Cerebellar nuclear complex (tissue), 1 donor: ENCODE results near the gene DIDO1.
"Not testable (repeated sequence)": the region's sequence is repeated elsewhere in the genome, so short reads cannot be mapped to it uniquely, and the experiment has no call there.

Experiments used
- DNase-seq, 2 experiments: peaks; one replicate each; lab custom pipeline; 2025; lab: John Stamatoyannopoulos, UW

DIDO1 gene

DNA sequence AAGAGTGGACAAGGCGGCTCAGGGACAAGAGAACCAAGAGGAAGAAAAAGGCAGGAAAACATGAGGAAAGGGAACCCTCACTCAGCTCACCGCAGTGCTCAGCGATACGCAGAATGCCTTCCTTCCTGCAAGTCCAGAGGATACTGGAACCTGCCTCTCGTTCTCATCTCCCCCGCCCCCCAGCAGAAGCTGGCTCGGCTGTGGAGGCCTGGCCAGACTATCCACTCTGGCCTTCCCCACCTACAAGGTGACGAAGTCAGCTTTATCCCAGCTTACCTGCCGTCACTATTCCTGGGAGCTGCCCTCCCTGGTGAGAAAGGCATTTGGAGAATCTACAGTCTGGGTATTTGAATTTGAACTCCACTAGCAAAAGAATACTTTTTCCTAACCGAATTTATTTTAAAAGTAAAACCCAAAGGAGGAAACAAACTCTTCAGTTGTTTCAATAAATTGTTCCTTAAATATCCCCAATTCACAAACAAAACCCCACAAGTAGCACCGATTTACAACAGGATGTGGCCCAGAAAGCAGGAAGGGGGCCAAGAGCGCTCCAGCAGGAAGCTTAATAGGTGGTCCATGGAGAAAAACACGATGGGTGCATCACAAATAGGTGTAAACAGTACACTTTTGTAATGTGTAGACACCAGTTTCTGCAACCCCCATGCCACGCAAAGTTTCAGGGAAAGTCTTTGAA, 2.1 kb upstream of the DIDO1 start:
- DNase-seq: no peak

GRCh38 chr20:62927128-62927705, 912 bp upstream of the DIDO1 start:
- DNase-seq: no peak

DNA sequence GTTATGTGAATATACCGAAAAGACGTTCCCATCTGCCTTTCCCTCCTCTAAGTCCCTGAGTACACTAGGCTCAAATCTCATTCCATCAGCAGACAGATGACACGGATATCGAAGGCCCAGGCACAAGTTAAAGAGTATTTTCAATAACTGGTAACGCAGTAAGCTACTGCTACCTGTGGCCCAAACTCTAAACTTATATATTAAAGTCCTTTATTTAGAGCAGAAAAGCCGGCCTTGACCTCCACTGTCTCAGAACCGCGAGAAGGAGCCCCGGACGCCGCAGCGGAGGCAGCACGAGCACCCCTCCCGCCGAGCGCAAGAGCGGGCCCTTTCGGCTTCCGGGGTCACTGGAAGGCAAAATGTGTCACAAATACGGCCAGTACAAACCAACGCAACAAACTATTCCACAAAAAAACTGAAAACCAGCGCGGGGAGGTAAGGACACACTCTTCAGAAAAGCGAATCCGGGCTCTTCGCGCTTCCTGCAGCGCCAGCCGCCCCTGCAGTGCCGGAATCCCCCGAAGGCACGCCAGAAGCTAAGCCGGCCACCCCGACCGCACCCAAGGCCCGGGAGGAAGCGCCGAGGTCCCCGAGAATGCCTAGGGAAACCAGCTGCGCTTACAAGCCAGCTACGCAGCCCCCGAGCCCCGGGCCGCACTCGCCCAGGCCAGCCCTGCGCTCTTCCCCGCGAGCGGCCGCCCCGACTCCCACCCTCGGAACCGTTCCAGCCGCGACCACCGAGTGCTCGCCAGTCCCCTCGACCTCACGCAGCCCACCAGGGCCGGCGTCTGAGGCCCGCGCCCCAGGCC, 681 bp downstream of the DIDO1 start:
- no peak for DNase-seq

- no peak for DNase-seq
Measured at GRCh38 chr20:62925076-62925419, 1.3 kb downstream of the DIDO1 start.

DNA sequence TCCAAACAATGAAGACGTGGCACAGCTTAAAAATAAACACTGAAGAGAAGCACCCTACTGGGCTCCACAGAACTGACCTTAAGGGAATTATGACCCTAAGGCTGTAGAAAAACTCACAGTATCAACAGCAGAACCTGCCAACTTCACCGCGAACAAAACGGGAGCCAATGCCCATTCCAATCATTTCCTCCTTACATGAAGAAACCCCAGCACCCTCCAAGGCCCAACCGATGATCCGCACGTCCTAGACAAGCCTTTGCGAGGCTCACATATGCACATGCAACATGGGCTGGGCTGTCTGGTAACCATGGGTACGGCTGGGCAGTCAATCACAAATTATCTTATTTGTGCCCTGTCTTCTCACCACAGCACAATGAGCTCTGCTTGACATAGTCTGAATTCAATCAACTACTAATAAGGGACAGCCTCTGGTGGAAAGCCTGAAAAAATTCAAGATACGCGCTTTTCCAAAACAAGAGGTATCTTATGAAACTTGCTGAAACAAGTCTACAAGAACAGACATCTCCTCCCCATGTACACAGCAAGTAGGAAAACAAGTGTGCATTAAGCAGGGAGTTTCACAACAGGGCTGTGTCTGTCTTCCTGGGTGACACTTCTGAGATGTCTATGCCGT, 1.7 kb downstream of the DIDO1 start:
- DNase-seq: no peak

DNA sequence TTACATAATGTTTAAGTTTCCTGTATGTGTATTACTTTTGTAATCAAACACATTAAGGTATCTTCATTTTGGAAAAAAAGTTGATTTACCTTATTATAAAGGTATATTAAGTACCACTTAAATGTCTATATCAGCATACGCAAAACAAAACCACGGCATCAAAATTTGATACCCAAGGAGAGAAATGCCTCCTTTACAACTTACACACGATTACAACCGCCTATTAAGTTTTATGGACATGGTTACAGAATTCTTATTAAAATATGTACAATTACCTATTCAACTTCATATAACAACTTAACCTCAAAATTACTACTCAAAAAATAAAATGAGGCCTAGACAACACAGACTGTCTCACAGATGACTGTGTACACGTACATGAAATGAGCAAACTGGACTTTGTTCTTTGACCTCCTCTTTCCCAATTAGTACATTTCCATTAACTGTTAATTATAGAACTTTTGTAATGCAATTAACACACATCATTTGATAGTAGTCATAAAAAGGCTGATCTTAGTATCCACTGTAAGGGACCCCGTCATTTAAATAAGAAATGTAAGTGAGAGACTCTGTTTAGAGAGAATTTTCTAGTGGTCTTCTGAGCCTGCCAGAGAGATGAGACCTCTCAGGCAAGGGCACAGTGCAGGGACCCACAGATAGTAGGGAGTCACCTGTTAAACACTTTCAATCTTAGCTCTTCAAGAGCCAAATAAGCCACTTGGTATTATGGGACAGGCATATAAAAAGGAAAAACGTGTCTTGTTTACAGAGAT, 2.5 kb downstream of the DIDO1 start:
- DNase-seq: no peak

GRCh38 chr20:62923059-62923668, 3.1 kb downstream of the DIDO1 start:
- not testable (repeated sequence) for DNase-seq

DNA sequence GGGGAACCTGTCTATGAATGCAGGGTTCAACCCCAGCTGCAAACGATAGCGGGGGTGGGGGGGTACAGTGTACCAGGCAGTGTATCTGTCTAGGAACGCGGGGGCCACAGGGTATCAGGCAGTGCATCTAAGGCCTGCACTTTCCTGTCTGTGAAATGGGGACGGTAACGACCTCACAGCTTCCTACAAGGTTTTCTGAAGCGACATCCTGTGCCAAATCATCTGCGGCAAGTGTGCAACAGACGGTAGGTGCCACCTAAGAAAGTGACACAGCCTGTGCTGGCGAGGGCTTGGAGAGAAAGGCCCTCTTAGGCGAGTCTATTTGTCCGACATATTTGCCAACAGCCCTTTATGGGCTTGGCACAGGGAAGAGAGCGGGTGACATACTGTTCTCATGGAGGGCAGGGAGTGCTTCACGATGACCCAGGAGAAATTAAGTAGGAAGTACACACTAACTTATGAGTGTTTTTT, 3.8 kb downstream of the DIDO1 start:
- DNase-seq: no peak

DNA sequence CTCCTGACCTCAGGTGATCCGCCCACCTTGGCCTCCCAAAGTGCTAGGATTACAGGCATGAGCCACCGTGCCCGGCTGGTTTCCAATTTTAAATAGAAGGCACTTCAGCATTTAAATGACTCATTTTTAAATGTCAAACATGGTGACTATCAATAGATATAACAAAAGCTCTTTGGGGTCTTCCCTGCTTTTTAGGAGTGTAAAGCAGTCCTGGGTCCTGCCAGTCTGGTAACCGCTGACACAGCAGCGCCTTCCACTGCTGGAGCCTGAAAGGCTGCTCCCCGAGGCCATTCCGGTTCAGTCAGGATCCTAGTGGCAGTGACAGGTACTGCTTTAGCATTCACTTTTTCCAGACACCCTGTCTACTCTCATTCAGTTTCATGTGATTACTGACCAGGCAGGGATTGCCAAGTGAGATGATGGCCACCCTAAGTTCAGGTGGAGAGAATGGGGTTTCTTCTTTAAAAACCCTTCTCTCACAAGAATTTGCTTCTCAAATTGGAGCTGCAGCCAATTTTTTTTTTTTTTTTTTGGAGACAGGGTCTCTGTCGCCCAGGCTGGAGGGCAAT, 5.1 kb downstream of the DIDO1 start:
- no peak for DNase-seq

- no peak for DNase-seq
Measured at GRCh38 chr20:62920039-62920645, 6.2 kb downstream of the DIDO1 start.

GRCh38 chr20:62918831-62919230, 7.5 kb downstream of the DIDO1 start:
- no peak for DNase-seq

DNA sequence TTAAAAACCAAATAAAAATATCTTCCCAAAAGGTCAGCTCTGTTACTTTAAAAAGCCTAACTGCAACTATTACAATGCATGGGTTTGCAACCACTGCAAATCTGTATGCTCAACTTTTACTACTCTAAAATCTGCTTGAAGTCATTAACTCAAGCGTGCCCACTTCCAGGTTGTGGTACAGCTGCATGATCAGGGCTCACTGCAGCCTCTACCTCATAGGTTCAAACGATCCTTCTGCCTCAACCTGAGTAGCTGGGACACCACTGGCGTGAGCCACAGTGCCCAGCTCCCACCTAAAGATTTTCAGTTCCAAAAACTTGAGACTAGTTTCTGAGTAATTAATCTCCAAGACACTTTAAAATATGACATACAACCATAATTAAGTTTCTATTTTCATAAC, 8.2 kb downstream of the DIDO1 start:
- DNase-seq: no peak

DNA sequence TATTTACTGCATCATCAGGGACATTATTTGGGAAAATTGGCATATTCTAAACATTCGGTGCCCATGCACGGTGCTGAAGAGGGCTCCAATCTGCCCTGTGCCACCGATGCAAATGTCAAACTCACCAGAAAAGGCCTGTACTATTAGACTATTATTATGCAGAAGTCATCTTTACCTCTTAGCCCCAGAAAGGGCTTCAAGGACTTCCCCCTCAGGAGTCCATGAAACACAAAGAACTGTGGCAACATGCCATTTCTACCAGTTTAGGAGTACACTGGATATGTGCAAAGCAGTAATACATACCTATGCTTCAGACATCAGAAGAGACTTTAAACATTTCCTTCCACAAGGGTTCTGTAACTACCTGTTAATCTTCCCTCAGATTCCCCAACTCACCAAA, 8.6 kb downstream of the DIDO1 start:
- no peak for DNase-seq

- no peak for DNase-seq
Measured at GRCh38 chr20:62916703-62917476, 9.4 kb downstream of the DIDO1 start.

DNA sequence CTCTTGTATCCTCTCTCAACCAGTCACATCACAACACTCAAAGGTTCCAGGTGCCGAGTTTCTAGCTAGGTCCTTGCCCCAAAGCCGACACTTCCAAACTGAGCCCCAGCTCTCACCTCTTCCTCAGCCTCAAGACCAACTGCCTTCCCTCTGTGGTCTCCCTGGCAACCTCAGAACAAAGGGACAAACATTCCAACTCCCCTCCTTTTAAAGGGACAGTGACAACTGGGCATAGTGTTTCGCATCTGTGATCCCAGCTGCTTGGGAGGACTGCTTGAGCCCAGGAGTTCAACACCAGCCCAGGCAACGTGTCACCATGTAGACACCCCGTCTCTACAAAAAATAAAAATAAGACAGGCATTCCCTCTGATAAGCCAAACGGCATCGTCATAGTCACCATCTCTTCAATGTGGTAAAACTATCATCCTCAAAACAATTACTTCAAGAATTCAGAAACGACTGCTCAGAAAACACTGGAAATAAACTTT, 11.3 kb downstream of the DIDO1 start:
- DNase-seq: no peak

DNA sequence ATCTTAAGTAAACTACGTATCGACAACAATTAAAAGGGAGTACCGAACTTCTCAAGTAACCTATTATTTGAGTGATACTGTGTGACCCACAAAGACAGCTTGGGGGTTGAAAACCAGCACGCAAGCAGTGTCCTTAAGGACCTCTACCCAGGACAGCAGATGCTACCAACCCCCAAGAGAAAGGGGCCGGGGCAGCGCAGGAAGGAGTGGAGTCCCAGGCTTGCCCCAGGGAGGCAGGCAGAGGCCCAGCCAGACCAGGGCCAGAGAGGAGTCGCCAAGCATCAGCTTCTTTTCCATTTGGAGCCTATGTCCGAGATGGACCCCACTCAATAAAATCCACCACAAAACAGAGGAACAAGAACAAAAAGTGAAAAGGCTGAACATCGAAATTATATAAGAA, 11.9 kb downstream of the DIDO1 start:
- no peak for DNase-seq

- no peak for DNase-seq
Measured at GRCh38 chr20:62913043-62913630, 13.2 kb downstream of the DIDO1 start.

DNA sequence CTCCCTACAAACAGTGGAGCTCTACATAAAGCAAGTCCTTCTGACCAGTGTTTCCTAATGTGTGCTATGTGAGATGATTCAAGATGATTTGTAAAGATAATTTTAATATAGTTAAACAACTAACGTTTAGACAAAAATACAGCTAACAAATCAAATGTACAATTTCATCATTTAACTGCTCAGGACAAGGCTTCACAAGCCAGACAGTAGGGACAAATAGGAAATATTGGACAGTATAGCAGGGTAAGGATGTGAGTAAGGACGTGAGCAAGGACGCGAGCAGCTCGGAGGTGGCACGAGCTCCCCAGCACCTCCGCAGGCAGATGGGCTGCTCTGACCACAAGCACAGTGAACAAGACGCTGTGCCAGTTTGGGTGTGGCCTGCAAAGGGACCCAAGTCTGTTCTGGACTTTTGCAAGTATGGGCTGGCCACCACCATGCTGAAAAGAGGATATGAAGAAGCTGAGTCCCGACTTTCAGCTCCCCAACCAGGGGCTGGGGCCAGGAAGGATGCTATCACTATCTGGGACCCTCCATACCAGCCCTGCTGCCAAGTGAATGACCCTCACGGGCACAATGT, 14.5 kb downstream of the DIDO1 start:
- no peak for DNase-seq
